ENCODE results near the gene TEX101.
"Not testable (repeated sequence)": the region's sequence is repeated elsewhere in the genome, so short reads cannot be mapped to it uniquely, and the experiment has no call there.

- not testable (repeated sequence) for TF ChIP-seq CTCF, POLR2A (IDR thresholded peaks at IDR 0.05)
Observed at GRCh38 chr19:43365677-43366076, 49.0 kb upstream of the TEX101 start.

Data from right lobe of liver (tissue), 4 donors.